SK-N-MC (cell line): ENCODE data around the gene PDE4D.

Source experiments
- EZH2 ChIP-seq: fragments of 200-600 bp; sonication (generic); IDR thresholded peaks from one replicate; pipeline ENCODE4 v1.6.1; 2017; ENCODE audit warnings: antibody characterized with exemption
- POLR2AphosphoS5 ChIP-seq: IDR thresholded peaks from 2 replicates; pipeline ENCODE4 v1.6.1; 2012; ENCODE audit warnings: mild to moderate bottlenecking, low read depth, low read length, borderline replicate concordance

GRCh38 chr5:59769832-59770231 lies 123.7 kb downstream of the PDE4D start:
- TF ChIP-seq POLR2AphosphoS5 (no peak), EZH2 (no peak)
